Measurements from ENCODE around the gene CBL.

The CBL gene

DNA sequence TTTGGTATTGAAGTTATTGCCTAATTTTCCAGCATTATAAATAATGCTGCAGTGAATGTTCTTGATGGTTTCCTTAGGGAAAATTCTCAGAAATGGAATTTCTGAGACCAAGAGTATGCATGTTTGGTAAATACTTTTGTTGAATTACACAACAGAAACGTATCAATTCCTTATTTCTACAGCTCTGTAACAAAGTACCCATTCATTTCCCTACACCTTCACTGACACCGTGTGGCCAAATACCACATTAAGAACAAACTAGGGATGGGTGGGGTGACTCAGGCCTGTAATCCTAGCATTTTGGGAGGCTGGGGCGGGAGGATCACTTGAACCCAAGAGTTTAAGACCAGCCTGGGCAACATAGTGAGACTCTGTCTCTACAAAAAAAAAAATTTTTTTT lies 89.0 kb downstream of the CBL start:
- Mint-ChIP-seq H3K27me3 (no peaks in the 10 kb centered on the region), H3K36me3 (ENCODE audit: low read depth) (peaks cover 53% of the 10 kb centered on the region), H3K4me3 (no peak overlapping the region), H3K4me1 (ENCODE audit: low read depth) (no peaks in the 10 kb centered on the region), H3K9me3 (no peaks in the 10 kb centered on the region), H3K27ac (no peak overlapping the region)

DNA sequence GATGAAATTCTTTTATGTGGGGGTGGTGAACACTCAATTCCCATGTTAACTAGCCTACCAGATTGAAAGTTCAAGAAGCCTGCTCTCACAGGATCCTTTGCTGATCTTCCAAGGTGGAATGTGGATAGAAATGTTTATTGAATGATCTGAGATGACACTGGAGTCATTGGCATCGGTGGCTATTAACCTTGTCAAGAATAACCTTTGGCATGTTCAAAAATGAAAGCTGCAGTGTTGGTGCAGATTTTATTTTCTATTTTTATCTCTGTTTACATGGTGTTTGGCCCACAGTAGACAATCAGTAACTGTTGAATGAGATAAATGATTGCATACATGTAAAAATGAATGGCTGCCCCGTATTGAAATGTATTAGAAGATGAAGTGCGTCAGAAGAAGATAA lies 91.8 kb downstream of the CBL start:
- Mint-ChIP-seq H3K4me1 (ENCODE audit: low read depth) (no peaks in the 10 kb centered on the region), H3K27ac (no peak overlapping the region), H3K27me3 (no peaks in the 10 kb centered on the region), H3K36me3 (ENCODE audit: low read depth) (peaks cover 59% of the 10 kb centered on the region), H3K4me3 (no peak overlapping the region), H3K9me3 (no peaks in the 10 kb centered on the region)

DNA sequence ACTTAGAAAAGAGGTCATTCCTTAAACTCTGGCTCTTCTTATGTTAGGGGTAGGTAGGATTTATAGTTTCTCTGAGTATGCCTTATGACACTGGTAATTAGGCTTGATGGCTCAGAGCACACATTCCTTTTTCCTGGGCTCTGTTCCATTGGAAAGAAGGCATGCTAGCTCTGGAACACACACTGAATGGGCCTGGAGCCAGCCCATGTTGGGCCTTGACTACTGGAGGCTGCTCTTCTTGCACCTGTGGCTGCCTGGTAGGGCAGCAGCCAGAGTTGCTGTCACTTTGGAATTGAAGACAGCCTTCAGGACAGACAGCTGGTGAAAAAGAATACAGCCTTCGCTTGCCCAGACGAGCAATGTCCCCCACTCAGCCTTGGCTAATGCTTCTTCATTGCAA lies 92.6 kb downstream of the CBL start:
- peaks cover 64% of the 10 kb centered on the region for H3K36me3 Mint-ChIP-seq (ENCODE audit: low read depth)
- H3K27ac Mint-ChIP-seq: no peak overlapping the region
- no peaks in the 10 kb centered on the region for H3K9me3 Mint-ChIP-seq
- H3K27me3 Mint-ChIP-seq: no peaks in the 10 kb centered on the region
- H3K4me1 Mint-ChIP-seq (ENCODE audit: low read depth): no peaks in the 10 kb centered on the region
- no peak overlapping the region for H3K4me3 Mint-ChIP-seq

DNA sequence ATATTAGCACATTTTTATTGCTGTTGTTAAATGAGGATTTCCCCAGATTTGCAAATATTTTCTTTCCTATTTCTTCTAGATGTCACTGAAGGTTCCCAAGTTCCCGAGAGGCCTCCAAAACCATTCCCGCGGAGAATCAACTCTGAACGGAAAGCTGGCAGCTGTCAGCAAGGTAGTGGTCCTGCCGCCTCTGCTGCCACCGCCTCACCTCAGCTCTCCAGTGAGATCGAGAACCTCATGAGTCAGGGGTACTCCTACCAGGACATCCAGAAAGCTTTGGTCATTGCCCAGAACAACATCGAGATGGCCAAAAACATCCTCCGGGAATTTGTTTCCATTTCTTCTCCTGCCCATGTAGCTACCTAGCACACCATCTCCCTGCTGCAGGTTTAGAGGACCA lies 93.3 kb downstream of the CBL start:
- no peak overlapping the region for H3K27ac Mint-ChIP-seq
- H3K4me3 Mint-ChIP-seq: no peak overlapping the region
- no peaks in the 10 kb centered on the region for H3K27me3 Mint-ChIP-seq
- peaks cover 69% of the 10 kb centered on the region for H3K36me3 Mint-ChIP-seq (ENCODE audit: low read depth)
- H3K4me1 Mint-ChIP-seq (ENCODE audit: low read depth): no peaks in the 10 kb centered on the region
- no peaks in the 10 kb centered on the region for H3K9me3 Mint-ChIP-seq

DNA sequence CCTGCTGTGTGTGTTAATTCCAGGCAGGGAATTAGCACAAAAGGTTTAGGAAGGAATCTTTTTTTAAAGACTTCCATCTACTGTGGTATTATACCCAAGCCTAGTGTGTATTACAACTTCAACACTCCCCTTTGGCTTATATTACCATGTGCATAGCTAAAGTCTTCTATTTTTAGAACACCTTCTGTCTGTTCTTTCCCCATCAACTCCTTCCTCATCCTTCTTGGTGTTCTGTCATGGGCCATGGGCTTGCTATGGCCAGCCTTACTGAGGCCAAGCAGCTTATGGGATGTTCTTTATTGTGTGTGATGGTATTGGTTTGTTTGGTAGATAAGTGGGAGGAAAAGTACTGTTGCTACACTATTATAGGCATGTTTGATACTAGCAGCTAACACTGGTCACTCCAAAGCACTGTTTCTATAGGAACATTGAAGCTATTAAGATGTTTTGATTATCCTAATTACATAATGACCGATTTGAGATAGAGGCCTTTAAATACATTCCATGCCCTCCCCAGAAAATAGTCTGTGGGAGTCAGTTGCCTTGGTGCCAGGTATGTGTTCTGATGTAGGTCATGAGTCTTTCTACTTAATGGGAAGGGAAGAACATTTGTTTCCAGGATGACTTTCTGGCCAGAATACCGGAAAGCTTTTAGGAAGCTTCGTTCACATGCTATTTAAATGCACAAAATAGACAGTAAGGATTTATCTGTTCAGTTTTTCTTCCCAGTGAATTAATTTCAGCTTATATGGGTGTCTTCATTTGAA lies 94.2 kb downstream of the CBL start:
- Mint-ChIP-seq H3K27ac (no peak overlapping the region), H3K4me3 (no peak overlapping the region), H3K36me3 (ENCODE audit: low read depth) (peaks cover 77% of the 10 kb centered on the region)

DNA sequence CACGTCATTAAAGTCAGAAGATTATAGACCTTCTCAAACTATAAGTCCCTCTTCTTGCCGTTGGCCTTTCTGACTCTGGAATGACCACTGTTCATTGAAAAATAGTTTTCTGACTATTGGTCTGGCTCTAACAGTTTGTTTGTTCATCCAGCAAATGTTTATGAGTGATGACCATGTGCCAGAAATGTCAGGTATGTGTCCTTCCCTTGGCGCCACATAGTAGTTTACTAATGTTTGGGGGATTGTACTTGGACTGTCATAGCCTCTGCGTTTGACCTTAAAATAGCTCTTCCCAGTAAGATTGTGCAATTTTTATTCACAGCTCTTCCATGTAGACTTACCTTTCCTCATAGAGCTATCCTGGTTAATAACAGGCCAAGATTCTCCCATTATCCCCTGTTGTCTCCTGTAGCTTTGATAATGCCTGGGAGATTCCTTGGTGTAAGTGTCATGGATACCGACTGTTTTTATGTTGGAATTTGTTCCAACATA lies 97.1 kb downstream of the CBL start:
- no peaks in the 10 kb centered on the region for H3K9me3 Mint-ChIP-seq
- no peak overlapping the region for H3K4me3 Mint-ChIP-seq
- peaks cover 71% of the 10 kb centered on the region for H3K36me3 Mint-ChIP-seq (ENCODE audit: low read depth)
- H3K27ac Mint-ChIP-seq: peak overlapping the region; percentile 23
- peaks cover 31% of the 10 kb centered on the region for H3K4me1 Mint-ChIP-seq (ENCODE audit: low read depth)
- no peaks in the 10 kb centered on the region for H3K27me3 Mint-ChIP-seq

More for the DNA sequence above, 94.2 kb downstream of the CBL start:
- Mint-ChIP-seq H3K27me3 (no peaks in the 10 kb centered on the region), H3K9me3 (no peaks in the 10 kb centered on the region), H3K4me1 (ENCODE audit: low read depth) (peaks cover 8% of the 10 kb centered on the region)

DNA sequence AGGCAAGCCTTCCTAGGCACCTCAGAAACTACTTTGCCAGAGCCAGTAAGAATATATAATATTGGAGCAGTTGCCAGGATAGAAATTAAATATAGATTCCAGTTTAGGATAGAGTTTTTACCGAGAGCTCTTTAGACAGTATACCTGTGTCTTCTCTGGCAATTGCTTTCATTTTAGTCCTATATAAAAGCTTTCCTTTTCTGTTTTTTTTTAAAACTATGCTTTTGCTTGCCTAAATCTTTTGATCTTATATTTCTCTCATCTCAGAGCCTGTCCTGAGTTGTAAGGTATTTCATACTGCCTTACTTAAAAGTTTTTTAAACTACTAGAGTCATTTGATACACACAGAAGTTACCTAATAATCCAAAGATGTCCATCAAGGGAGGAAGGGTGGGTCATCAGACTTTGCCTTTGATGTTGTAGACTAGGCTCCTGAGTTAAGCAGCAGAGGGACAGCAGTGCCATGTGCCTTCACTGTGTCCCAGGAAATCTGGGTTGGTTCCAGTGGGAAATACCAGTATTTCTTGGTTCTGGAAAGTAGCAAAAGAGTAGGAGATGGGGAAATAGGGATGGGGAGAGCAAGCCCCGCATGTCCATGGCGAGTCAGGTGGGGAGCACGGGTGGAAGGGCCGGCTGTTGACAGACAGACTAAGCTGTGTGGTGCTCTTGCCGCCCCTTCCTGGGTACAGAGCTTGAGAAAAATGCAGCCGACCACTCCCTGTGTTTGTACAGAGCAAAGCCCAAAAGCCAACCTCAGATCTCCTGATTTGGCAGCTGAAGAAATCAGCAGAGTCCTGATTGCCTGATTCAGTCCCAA lies 99.6 kb downstream of the CBL start:
- H3K4me3 Mint-ChIP-seq: peak overlapping the region; percentile 58
- no peaks in the 10 kb centered on the region for H3K9me3 Mint-ChIP-seq
- H3K4me1 Mint-ChIP-seq (ENCODE audit: low read depth): peaks cover 31% of the 10 kb centered on the region
- peaks cover 48% of the 10 kb centered on the region for H3K36me3 Mint-ChIP-seq (ENCODE audit: low read depth)
- H3K27ac Mint-ChIP-seq: peak overlapping the region; percentile 97
- H3K27me3 Mint-ChIP-seq: no peaks in the 10 kb centered on the region

DNA sequence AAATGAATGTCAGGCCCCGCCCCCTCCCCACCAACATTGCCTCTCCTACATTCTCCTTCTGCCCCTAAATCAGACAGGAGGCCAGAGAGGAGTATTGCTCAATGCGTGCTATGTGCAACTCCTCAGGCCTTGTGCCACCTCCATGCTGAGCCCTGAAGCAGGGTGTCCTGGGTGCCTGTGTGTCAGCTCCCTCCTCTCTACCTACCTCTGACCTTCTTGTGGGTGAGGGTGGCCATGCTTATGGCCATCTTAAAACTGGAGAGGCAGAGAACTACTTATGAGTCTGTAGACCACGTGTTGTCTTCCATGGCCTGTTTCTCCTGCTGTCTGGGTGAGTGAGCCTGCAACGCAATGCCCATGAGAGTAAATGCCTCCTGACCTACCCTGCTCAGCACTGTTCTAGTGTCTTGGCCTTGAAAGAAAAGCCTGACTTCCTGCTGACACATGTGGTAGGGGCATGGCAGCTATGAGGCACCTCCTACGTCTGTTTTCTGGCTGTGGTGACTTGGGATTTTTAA lies 100.3 kb downstream of the CBL start:
- peaks cover 31% of the 10 kb centered on the region for H3K4me1 Mint-ChIP-seq (ENCODE audit: low read depth)
- peak overlapping the region; percentile 97 for H3K27ac Mint-ChIP-seq
- no peaks in the 10 kb centered on the region for H3K27me3 Mint-ChIP-seq
- peak overlapping the region; percentile 58 for H3K4me3 Mint-ChIP-seq
- peaks cover 41% of the 10 kb centered on the region for H3K36me3 Mint-ChIP-seq (ENCODE audit: low read depth)
- H3K9me3 Mint-ChIP-seq: no peaks in the 10 kb centered on the region

DNA sequence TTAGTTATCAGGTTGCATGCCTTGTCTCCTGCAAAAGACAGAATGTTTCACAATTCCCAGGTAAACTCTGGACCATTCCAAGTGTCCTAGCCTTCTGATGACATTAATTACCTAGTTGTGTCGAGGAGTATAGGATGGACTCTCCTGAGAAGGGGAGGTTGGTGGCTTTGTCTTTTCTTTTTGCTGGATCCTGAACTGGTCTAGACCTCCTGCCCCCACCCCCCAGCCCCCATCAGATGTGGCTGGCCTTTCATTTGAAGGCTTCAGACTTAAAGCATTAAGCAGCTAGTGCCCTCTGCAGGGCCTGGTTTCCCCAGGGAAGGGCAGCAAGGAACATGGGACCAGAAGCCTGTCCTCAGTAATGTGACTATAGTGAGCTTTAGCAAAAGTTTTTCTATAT lies 101.1 kb downstream of the CBL start:
- Mint-ChIP-seq H3K9me3 (no peaks in the 10 kb centered on the region), H3K4me3 (no peak overlapping the region), H3K27me3 (no peaks in the 10 kb centered on the region), H3K4me1 (ENCODE audit: low read depth) (peaks cover 31% of the 10 kb centered on the region), H3K27ac (peak overlapping the region; percentile 97), H3K36me3 (ENCODE audit: low read depth) (peaks cover 36% of the 10 kb centered on the region)

DNA sequence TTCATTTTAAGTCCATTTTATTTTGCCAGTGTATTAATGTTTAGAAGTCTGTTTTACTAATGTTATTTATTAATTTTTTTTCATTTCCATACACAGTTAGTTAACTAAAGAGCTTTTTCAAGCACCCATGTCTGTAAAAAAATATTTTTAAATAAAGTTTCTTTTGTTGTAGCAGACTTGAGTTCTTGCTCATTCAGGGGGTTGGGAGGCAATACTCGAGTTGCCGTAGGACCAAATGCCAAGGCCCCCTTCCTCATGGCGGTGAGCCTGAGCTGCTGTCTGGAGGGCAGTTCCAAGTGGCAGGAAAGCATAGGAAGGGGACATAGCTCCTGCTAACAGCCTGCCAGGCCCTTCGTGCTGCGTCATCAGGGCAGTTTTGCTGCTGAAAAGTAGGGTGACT lies 101.8 kb downstream of the CBL start:
- Mint-ChIP-seq H3K4me3 (no peak overlapping the region), H3K4me1 (ENCODE audit: low read depth) (peaks cover 31% of the 10 kb centered on the region)

DNA sequence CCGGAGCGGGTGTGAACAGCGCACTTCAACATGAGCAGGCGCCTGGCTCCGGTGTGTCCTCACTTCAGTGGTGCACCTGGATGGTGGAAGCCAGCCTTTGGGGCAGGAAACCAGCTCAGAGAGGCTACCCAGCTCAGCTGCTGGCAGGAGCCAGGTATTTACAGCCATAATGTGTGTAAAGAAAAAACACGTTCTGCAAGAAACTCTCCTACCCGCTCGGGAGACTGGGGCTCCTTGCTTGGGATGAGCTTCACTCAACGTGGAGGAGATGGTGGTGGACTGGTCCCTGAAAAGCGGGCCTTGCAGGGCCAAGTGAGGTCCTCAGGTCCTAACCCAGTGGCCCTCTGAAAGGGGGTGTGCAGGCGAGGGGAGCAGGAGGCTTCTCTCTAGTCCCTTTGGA lies 103.3 kb downstream of the CBL start:
- H3K4me3 Mint-ChIP-seq: no peak overlapping the region
- H3K9me3 Mint-ChIP-seq: no peaks in the 10 kb centered on the region
- peaks cover 15% of the 10 kb centered on the region for H3K36me3 Mint-ChIP-seq (ENCODE audit: low read depth)
- H3K27ac Mint-ChIP-seq: no peak overlapping the region
- no peaks in the 10 kb centered on the region for H3K27me3 Mint-ChIP-seq
- H3K4me1 Mint-ChIP-seq (ENCODE audit: low read depth): peaks cover 31% of the 10 kb centered on the region

More for the DNA sequence above, 101.8 kb downstream of the CBL start:
- Mint-ChIP-seq H3K27me3 (no peaks in the 10 kb centered on the region), H3K9me3 (no peaks in the 10 kb centered on the region), H3K36me3 (ENCODE audit: low read depth) (peaks cover 28% of the 10 kb centered on the region), H3K27ac (no peak overlapping the region)

DNA sequence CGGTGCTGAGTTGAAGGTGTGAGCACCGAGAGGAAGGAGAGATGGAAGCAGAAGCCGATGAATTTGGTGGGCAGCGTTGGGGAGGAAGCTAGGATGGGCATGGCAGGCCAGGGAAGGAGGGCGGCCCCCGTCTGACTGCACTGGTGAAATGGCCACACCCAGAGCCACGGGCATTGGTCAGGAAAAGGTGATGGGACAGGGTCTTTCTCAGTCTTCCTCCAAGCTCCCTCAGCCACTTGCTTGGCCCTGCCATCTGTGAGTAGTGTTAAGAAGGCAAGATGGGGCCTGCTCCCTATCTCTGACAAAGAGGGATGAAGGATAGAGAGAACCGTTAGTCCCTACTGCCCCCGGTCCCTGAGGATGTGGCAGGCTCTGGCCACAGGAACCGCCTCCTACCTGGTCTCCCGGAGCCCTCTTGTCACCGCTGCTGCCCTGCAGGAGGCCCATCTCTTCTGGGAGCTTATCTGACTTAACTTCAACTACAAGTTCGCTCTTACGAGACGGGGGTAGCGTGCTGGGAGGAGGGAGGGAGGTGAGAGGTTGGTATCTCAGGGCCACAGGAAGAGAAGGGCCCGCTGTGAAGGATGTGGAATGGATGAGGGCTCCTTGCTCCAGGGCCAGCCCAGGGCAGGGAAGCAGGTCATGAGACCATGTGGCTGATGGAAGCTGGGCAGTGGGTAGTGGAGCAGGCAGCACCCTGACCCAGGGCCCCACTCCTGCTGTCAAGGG lies 104.0 kb downstream of the CBL start:
- H3K27ac Mint-ChIP-seq: no peak overlapping the region
- peaks cover 10% of the 10 kb centered on the region for H3K36me3 Mint-ChIP-seq (ENCODE audit: low read depth)
- no peaks in the 10 kb centered on the region for H3K9me3 Mint-ChIP-seq
- H3K4me1 Mint-ChIP-seq (ENCODE audit: low read depth): peaks cover 25% of the 10 kb centered on the region
- no peaks in the 10 kb centered on the region for H3K27me3 Mint-ChIP-seq
- no peak overlapping the region for H3K4me3 Mint-ChIP-seq

DNA sequence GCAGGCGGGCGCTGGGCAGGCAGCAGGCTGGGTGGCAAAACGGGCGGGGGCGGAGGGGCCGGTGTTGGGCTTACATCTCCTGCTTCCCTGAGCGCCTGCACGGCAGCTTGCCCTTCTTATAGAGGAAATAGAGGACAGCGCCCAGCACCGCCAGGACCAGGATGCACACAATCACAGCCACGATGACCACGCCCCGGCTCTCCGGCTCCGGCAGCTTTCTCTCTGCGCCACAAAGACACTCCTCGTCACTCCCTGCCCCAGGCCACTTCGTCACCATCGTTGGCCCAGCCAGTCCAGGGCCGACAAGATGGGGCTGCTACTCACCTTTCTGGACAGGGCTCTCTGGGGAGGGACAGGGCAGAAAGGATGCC lies 104.5 kb downstream of the CBL start:
- Mint-ChIP-seq H3K27ac (peak overlapping the region; percentile 40), H3K27me3 (peaks cover 3% of the 10 kb centered on the region), H3K36me3 (ENCODE audit: low read depth) (peaks cover 6% of the 10 kb centered on the region), H3K4me3 (no peak overlapping the region), H3K4me1 (ENCODE audit: low read depth) (peaks cover 24% of the 10 kb centered on the region), H3K9me3 (no peaks in the 10 kb centered on the region)

DNA sequence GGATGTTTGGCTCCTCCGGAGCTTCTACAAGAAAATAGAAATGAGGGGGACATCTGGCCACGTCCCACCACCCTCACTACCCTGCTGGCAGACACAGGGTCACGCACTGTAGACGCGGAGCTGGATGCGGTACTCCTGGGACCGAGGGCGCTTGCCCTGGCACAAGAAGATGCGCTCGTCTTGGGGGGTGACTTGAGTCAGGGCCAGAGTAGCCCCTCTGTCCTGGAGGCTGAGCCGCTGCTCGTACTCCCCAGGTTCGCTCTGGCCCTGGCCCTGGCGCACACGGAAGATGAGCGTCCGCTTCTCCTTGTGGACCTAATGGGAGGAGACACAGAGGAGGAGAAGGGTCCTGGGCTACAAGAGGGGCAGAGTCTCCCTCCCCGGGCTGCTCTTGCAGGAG lies 108.6 kb downstream of the CBL start:
- Mint-ChIP-seq H3K9me3 (no peaks in the 10 kb centered on the region), H3K27ac (no peak overlapping the region), H3K27me3 (peaks cover 13% of the 10 kb centered on the region), H3K4me1 (ENCODE audit: low read depth) (peaks cover 7% of the 10 kb centered on the region), H3K4me3 (peak overlapping the region; percentile 79), H3K36me3 (ENCODE audit: low read depth) (no peaks in the 10 kb centered on the region)
